NB4 (cell line): ENCODE results near the gene TMED4.

Experiments
- DNase-seq: peaks from one replicate; pipeline ENCODE4 v3.0.0; 2010; ENCODE audit warnings: low read depth
- H3K4me3 ChIP-seq: one replicate; pipeline ENCODE4 v1.5.1; 2011; ENCODE audit warnings: mild to moderate bottlenecking, low read depth, low read length, moderate library complexity
- MYC ChIP-seq: IDR thresholded peaks from 2 replicates; pipeline ENCODE4 v1.6.1; 2011; ENCODE audit warnings: low read depth, low read length
- POLR2A ChIP-seq: IDR thresholded peaks from 2 replicates; pipeline ENCODE4 v1.6.1; 2011; ENCODE audit warnings: mild to moderate bottlenecking; ENCODE audit not compliant: insufficient read length; ENCODE audit errors: extremely low read depth
- TF ChIP-seq, protein P1 (sequence below): IDR thresholded peaks from one replicate; pipeline ENCODE4 v1.5.1; 2012; ENCODE audit warnings: low read depth, low read length
- TF ChIP-seq, protein P2 (sequence below): IDR thresholded peaks from 2 replicates; pipeline ENCODE4 v1.6.1; 2011; ENCODE audit warnings: low read depth, low read length

Gene TMED4

DNA sequence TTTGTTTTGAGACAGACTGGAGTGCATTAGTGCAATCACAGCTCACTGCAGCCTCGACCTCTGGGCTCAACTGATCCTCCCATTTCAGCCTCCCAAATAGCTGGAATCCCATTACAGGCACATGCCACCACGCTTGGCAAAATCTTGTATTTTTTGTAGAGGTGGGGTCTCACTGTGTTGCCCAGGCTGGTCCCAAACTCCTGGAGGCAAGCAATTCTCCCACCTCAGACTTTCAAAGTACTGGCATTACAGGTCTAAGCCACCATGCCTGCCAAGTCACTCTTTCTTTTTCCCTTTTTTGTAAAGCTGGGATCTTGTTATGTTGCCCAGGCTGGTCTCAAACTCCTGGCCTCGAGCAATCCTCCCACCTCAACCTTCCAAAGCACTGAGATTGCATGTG is 32.6 kb downstream of the TMED4 start:
- TF ChIP-seq POLR2A (no peak), MYC (no peak)
- TF ChIP-seq, protein P1, sequence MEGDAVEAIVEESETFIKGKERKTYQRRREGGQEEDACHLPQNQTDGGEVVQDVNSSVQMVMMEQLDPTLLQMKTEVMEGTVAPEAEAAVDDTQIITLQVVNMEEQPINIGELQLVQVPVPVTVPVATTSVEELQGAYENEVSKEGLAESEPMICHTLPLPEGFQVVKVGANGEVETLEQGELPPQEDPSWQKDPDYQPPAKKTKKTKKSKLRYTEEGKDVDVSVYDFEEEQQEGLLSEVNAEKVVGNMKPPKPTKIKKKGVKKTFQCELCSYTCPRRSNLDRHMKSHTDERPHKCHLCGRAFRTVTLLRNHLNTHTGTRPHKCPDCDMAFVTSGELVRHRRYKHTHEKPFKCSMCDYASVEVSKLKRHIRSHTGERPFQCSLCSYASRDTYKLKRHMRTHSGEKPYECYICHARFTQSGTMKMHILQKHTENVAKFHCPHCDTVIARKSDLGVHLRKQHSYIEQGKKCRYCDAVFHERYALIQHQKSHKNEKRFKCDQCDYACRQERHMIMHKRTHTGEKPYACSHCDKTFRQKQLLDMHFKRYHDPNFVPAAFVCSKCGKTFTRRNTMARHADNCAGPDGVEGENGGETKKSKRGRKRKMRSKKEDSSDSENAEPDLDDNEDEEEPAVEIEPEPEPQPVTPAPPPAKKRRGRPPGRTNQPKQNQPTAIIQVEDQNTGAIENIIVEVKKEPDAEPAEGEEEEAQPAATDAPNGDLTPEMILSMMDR = no peak
- TF ChIP-seq, protein P2, sequence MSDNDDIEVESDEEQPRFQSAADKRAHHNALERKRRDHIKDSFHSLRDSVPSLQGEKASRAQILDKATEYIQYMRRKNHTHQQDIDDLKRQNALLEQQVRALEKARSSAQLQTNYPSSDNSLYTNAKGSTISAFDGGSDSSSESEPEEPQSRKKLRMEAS = no peak
- no peak for DNase-seq
- H3K4me3 ChIP-seq = no peak overlapping the region

DNA sequence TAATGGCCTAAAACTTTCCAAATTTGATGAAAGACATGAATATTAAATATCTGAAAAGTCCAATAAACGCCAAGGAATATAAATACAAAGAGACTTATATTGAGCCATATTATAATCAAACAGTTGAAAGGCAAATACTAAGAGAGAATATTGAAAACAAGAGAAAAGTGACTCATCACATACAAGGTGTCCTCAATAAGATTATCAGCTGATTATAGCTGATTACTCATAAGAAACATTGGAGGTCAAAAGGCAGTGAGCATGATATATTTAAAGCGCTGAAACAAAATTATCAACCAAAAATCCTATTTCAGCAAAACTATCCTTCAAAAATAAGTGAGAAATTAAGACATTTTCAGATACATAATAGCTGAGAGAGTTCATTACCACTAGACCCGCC is 33.1 kb downstream of the TMED4 start:
- no peak for DNase-seq
- TF ChIP-seq, protein P1 = no peak
- TF ChIP-seq POLR2A (no peak), MYC (no peak)
- TF ChIP-seq, protein P2 = no peak
- no peak overlapping the region for H3K4me3 ChIP-seq

DNA sequence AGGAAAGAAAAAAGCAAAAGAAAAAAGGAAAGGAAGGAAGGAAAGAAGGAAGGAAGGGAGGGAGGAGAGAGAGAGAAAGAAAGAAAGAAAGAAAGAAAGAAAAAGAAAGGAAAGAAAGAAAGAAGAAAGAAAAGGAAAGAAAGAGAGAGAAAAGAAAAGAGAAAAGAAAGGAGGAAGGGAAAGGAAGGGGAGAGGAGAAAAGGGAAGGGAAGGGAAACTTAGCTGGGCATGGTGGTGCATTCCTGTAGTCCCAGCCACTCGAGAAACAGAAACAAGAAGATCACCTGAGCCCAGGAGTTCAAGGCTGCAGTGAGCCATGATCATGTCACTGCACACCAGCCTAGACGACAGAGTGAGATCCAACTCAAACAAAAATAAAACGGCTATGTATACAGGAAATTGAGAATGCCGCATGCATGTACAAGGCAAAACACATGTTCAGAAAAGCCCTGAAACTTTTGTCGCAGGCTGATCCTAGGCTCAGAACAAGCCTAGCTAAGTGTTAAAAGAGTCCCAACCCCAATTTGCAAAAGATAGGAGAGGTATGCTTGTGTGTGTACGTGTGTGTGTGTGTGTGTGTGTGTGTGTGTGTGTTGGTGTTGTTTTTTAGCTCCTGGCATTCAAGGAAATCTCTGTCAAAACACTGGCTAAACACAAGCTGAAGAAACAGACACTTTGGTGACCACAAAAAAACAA is 34.3 kb downstream of the TMED4 start:
- no peak overlapping the region for H3K4me3 ChIP-seq
- TF ChIP-seq, protein P1 = no peak
- TF ChIP-seq, protein P2 = no peak
- TF ChIP-seq MYC (no peak), POLR2A (no peak)
- DNase-seq = no peak

DNA sequence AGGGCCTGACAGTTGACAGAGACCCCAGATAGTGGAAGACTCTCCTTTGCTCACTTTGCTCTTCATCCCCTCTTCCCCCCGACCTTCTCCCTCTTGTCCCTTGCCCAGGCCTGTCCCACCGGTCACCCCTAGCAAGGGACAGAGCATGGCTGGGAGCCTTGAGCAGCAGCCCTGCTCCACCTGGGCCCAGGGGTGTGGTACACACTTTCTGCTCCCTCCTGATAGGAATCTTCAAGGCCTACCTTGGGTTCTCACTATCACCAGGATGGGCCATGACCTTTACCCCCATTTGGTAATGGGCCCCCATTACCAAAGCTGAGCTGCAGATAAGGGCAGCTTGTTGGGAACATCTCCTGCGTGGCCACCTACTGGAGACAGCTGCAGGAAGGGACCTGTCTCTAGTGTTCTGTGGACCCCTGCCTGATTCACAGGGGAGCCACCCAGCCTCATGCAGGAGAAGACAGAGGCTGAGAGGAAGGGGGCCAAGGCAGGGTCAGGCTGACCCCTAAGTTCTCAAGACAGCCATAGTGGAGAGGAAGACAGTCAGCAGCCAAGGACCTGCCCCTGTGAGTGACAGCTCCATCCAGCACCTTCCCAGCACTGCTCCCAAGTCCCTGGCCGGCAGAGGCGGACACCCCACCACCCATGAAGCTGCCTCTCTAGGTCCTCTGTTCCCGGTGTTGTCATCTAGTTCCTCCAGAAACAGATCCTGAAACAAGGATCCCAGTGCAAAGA is 40.0 kb downstream of the TMED4 start:
- no peak overlapping the region for H3K4me3 ChIP-seq
- no peak for TF ChIP-seq MYC
- TF ChIP-seq, protein P1 = peak; percentile 18
- no peak for TF ChIP-seq POLR2A
- no peak for DNase-seq

DNA sequence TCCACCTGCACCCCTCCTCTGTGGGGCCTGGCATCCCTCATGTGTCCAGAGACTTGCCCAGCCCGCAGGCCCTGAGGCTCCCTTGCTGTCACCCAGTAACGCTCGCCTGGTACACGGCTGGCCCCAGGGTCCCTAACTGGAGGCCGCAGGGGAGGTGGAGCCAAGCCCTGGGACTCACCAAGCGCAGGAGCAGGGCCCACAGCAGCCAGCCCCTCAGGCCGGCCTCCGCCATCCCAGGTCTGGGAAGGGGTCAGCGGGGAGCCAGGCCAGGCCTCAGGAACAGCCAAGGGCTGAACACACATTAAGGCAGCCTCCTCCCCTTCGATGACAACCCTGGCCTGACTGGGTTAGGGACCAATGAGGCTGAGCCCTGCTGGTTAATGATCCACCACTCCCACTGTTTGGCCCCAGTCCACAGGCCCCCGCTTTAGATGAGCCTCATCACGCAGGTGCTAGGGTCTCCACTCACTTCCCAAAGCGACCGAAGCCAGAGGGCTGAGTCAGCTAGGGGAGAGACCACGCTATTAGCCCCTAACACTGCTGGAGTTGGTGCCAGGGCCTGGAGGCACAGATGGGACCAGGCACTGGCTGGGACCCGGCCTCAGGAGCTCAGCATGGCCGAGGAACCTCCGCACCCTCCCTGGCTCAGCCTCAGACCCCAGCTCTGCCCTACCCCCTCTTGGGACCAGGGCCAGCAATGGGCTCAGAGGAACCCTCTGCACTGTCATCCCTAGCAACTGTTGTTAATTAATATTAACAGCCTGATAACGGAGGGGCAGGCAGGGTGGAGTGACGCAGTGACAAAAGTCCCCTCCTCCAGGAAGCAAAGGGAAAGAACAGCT is 40.8 kb downstream of the TMED4 start, which contains the start of gene NPC1L1:
NPC1L1 (minus strand) TSS at position 303 of the 842 bp plus-strand sequence; CDS start at position 232, 71 bp downstream.
- DNase-seq = no peak
- TF ChIP-seq, protein P2 = no peak
- TF ChIP-seq, protein P1 = no peak
- no peak for TF ChIP-seq MYC
- TF ChIP-seq POLR2A = no peak
- H3K4me3 ChIP-seq = no peak within 1 kb of the TSS
